Astrocyte of the spinal cord (primary cell): ENCODE data around the gene SLCO4A1.

Experiments used
- DNase-seq: peaks from one replicate; pipeline ENCODE4 v3.0.0; 2011; ENCODE audit warnings: low read depth, low spot score
- H3K4me3 ChIP-seq: 2 replicates; pipeline ENCODE4 v1.5.1; 2011; ENCODE audit warnings: low read depth, mild to moderate bottlenecking, low read length, moderate library complexity
- in situ Hi-C: cut with HindIII; loops from 2 replicates; pipeline ENCODE4 v1.10.0; 2017; ENCODE audit warnings: low sequenced_read_pairs
- TF ChIP-seq, protein P1 (sequence below): IDR thresholded peaks from 2 replicates; pipeline ENCODE4 v1.5.1; 2012; ENCODE audit warnings: low read depth, mild to moderate bottlenecking, low read length, inconsistent platforms

Gene SLCO4A1

GRCh38 chr20:62704341-62704948, 62.1 kb downstream of the SLCO4A1 start:
- in situ Hi-C loops, result no loop called here
- DNase-seq, result peak; percentile 91
- H3K4me3 ChIP-seq, result no peak overlapping the region
- TF ChIP-seq, protein P1, sequence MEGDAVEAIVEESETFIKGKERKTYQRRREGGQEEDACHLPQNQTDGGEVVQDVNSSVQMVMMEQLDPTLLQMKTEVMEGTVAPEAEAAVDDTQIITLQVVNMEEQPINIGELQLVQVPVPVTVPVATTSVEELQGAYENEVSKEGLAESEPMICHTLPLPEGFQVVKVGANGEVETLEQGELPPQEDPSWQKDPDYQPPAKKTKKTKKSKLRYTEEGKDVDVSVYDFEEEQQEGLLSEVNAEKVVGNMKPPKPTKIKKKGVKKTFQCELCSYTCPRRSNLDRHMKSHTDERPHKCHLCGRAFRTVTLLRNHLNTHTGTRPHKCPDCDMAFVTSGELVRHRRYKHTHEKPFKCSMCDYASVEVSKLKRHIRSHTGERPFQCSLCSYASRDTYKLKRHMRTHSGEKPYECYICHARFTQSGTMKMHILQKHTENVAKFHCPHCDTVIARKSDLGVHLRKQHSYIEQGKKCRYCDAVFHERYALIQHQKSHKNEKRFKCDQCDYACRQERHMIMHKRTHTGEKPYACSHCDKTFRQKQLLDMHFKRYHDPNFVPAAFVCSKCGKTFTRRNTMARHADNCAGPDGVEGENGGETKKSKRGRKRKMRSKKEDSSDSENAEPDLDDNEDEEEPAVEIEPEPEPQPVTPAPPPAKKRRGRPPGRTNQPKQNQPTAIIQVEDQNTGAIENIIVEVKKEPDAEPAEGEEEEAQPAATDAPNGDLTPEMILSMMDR, result no peak

- in situ Hi-C loops, result no loop called here
- H3K4me3 ChIP-seq, result no peak overlapping the region
- no peak for DNase-seq
- TF ChIP-seq, protein P1, result no peak
Observed at GRCh38 chr20:62705627-62706026, 63.3 kb downstream of the SLCO4A1 start.

DNA sequence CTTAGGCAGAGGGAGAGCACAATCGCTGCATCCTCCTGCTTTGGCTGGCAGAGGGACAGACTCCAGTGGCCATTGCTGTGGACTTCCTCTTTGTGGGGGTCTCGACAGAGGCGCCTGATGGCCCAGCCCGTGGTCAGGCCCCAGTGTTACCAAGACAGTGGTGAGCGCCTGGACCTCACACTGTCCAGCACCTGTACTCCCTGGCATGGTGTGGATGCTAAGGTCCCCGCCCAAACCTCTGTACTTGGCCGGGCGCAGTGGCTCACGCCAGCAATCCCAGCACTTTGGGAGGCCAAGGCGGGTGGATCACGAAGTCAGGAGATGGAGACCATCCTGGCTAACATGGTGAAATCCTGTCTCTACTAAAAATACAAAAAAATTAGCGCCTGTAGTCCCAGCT, 64.0 kb downstream of the SLCO4A1 start:
- TF ChIP-seq, protein P1, result no peak
- no peak for DNase-seq
- in situ Hi-C loops, result no loop called here
- H3K4me3 ChIP-seq, result no peak overlapping the region

GRCh38 chr20:62706857-62707256, 64.6 kb downstream of the SLCO4A1 start:
- H3K4me3 ChIP-seq, result no peak overlapping the region
- DNase-seq, result no peak
- in situ Hi-C loops, result no loop called here
- TF ChIP-seq, protein P1, result no peak

DNA sequence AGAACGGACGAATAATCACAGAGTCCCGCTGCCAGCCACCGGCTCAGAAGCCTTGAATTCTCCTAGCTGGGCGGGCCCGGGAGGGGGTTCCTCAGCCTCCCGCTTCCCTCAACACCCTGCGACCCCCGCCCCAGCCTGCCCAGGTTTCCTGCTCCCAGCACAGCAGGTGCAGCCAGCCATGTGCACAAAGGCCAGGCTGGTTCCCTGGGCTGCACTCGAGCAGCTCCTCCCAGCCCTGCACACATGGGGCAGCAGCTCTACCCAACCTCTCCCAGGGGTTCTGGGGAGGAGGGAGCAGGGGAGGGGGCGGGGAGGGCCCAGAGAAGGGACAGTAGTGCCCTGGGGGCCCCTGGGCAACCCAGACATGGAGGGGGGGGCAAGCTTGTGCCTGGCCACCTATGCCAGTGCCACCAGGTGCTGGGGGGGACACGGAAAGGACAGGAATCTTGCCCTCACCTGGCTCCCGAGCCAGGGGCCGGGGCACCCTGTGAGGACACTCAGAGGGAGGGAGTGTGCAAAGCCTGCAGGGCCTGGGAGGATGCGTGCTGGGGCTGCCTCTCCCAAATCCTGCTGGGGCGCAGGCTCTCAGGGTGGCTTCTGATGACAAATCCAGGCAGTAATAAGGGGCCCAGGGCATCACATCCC, 65.1 kb downstream of the SLCO4A1 start:
- in situ Hi-C loops, result no loop called here

GRCh38 chr20:62707921-62708521, 65.7 kb downstream of the SLCO4A1 start:
- TF ChIP-seq, protein P1, result peak; percentile 28
- no peak for DNase-seq
- H3K4me3 ChIP-seq, result no peak overlapping the region
- in situ Hi-C loops, result no loop called here

More for the DNA sequence above, 65.1 kb downstream of the SLCO4A1 start:
- no peak for DNase-seq
- TF ChIP-seq, protein P1, result no peak
- H3K4me3 ChIP-seq, result no peak overlapping the region
